SK-N-SH (cell line): ENCODE data around the gene ATP6V0A1. TPM values are rescaled to one million over a fixed set of nuclear protein-coding genes. Genes with fewer than 3 reads are reported as not detected.

ENCODE experiments used
- CTCF ChIA-PET: fragments of 300-600, 350-600 bp; formaldehyde crosslinking; extraction: SDS; loops from one replicate; lab custom pipeline; 2021; lab: Yijun Ruan, JAX
- POLR2A ChIA-PET: fragments of 350-600 bp; sonication (Branson Sonifier 250); formaldehyde crosslinking; extraction: SDS; loops from one replicate; lab custom pipeline; 2020; ENCODE audit warnings: antibody characterized with exemption, inconsistent platforms; lab: Yijun Ruan, JAX
- DNase-seq: peaks from one replicate; pipeline ENCODE4 v3.0.0; 2012
- H2AFZ ChIP-seq: fragments of 200-600 bp; sonication (generic); 2 replicates; pipeline ENCODE4 v1.8.1; 2016; ENCODE audit warnings: antibody characterized with exemption, mild to moderate bottlenecking, low read depth
- H3F3A ChIP-seq: fragments of 200-600 bp; sonication (generic); replicated peaks from 2 replicates; pipeline ENCODE3; 2016; ENCODE audit warnings: antibody characterized with exemption, mild to moderate bottlenecking; ENCODE audit not compliant: insufficient read depth
- H3K27ac ChIP-seq, 2 experiments: fragments of 200-500 bp in 1 of 2; fragments of 200-600 bp in 1 of 2; sonication (Bioruptor generic) in 1 of 2; sonication (generic), shearing (Covaris generic) in 1 of 2; 2 replicates each; pipeline versions ENCODE4 v1.5.1 to v1.6.1; 2014 to 2016; ENCODE audit warnings: low read depth in 2 of 2, inconsistent platforms in 1 of 2, low read length in 1 of 2, mild to moderate bottlenecking in 1 of 2, mixed read lengths in 1 of 2
- H3K27me3 ChIP-seq: fragments of 200-600 bp; sonication (generic), shearing (Covaris generic); 2 replicates; pipeline ENCODE4 v1.6.1; 2016; ENCODE audit warnings: mixed run types; ENCODE audit not compliant: insufficient read depth
- H3K36me3 ChIP-seq, 2 experiments: fragments of 200-500 bp in 1 of 2; fragments of 200-600 bp in 1 of 2; sonication (Bioruptor generic) in 1 of 2; sonication (generic) in 1 of 2; replicated peaks in 1 of 2; 2 replicates each; pipeline versions ENCODE3 to v1.5.1; 2014 to 2016; ENCODE audit warnings: low read length in 1 of 2, mild to moderate bottlenecking in 1 of 2; ENCODE audit not compliant: insufficient read depth in 2 of 2, control insufficient read depth in 1 of 2
- H3K4me1 ChIP-seq, 2 experiments: fragments of 200-500 bp in 1 of 2; fragments of 200-600 bp in 1 of 2; sonication (Bioruptor generic) in 1 of 2; sonication (generic), shearing (Covaris generic) in 1 of 2; 2 replicates each; pipeline versions ENCODE4 v1.5.1 to v1.6.1; 2014 to 2016; ENCODE audit warnings: low read depth in 1 of 2, low read length in 1 of 2, mixed run types in 1 of 2; ENCODE audit not compliant: insufficient read depth in 2 of 2, control insufficient read depth in 1 of 2
- H3K4me2 ChIP-seq: fragments of 200-600 bp; sonication (generic), shearing (Covaris generic); 2 replicates; pipeline ENCODE4 v1.6.1; 2017; ENCODE audit warnings: mixed run types
- H3K4me3 ChIP-seq, 2 experiments: fragments of 200-500 bp in 1 of 2; fragments of 200-600 bp in 1 of 2; sonication (Bioruptor generic) in 1 of 2; sonication (generic), shearing (Covaris generic) in 1 of 2; 2 replicates each; pipeline versions ENCODE4 v1.5.1 to v1.8.1; 2014 to 2016; ENCODE audit warnings: low read depth in 2 of 2, inconsistent platforms in 1 of 2, low read length in 1 of 2, mild to moderate bottlenecking in 1 of 2, mixed read lengths in 1 of 2, moderate library complexity in 1 of 2
- H3K79me2 ChIP-seq: fragments of 200-600 bp; sonication (generic); 2 replicates; pipeline ENCODE4 v1.8.1; 2017; ENCODE audit warnings: mild to moderate bottlenecking; ENCODE audit not compliant: insufficient read depth
- H3K9ac ChIP-seq: fragments of 200-600 bp; sonication (generic); 2 replicates; pipeline ENCODE4 v1.6.1; 2017; ENCODE audit warnings: mixed run types
- H3K9me2 ChIP-seq: fragments of 200-600 bp; sonication (generic); 2 replicates; pipeline ENCODE4 v1.6.1; 2017; ENCODE audit warnings: mixed run types
- H3K9me3 ChIP-seq: fragments of 200-600 bp; sonication (generic); 2 replicates; pipeline ENCODE4 v1.6.1; 2017; ENCODE audit warnings: mixed run types, mild to moderate bottlenecking, moderate library complexity
- H4K20me1 ChIP-seq: fragments of 200-600 bp; sonication (generic); 2 replicates; pipeline ENCODE4 v1.6.1; 2017; ENCODE audit warnings: mild to moderate bottlenecking, mixed run types; ENCODE audit not compliant: insufficient read depth
- CHD2 ChIP-seq: fragments of 150-350 bp; IDR thresholded peaks from 2 replicates; pipeline ENCODE4 v1.6.1; 2018; ENCODE audit warnings: low read length; ENCODE audit not compliant: partially characterized antibody
- FOXJ3 ChIP-seq: sonication (generic); formaldehyde crosslinking; IDR thresholded peaks from 2 replicates; pipeline ENCODE4 v1.5.1; 2020; ENCODE audit warnings: mild to moderate bottlenecking, missing genetic modification reagents
- FOXM1 ChIP-seq: IDR thresholded peaks from 2 replicates; pipeline ENCODE4 v1.4.0; 2012; ENCODE audit warnings: low read depth, mild to moderate bottlenecking
- GABPA ChIP-seq: IDR thresholded peaks from 2 replicates; pipeline ENCODE4 v1.4.0; 2012; ENCODE audit warnings: low read depth, mild to moderate bottlenecking
- GATA2 ChIP-seq: sonication (generic); formaldehyde crosslinking; IDR thresholded peaks from 2 replicates; pipeline ENCODE4 v1.5.0; 2020; ENCODE audit warnings: mild to moderate bottlenecking, missing genetic modification reagents
- JUND ChIP-seq: IDR thresholded peaks from 2 replicates; pipeline ENCODE4 v1.4.0; 2012
- MEF2A ChIP-seq: IDR thresholded peaks from 2 replicates; pipeline ENCODE4 v1.4.0; 2012; ENCODE audit warnings: low read depth, borderline replicate concordance
- POLR2AphosphoS5 ChIP-seq: IDR thresholded peaks from 2 replicates; pipeline ENCODE4 v1.6.1; 2012; ENCODE audit warnings: low read depth, low read length
- RAD21 ChIP-seq: IDR thresholded peaks from 2 replicates; pipeline ENCODE4 v1.6.1; 2012; ENCODE audit warnings: mild to moderate bottlenecking, low read length
- RFX5 ChIP-seq: IDR thresholded peaks from 2 replicates; pipeline ENCODE4 v1.6.1; 2012; ENCODE audit warnings: mild to moderate bottlenecking, improper control_type of control experiment, low read length
- RXRA ChIP-seq: IDR thresholded peaks from 2 replicates; pipeline ENCODE4 v1.4.0; 2012; ENCODE audit warnings: low read depth, mild to moderate bottlenecking, borderline replicate concordance
- SIN3A ChIP-seq: IDR thresholded peaks from 2 replicates; pipeline ENCODE4 v1.6.1; 2012; ENCODE audit warnings: low read depth, mild to moderate bottlenecking, low read length, moderate library complexity, borderline replicate concordance
- TAF1 ChIP-seq: IDR thresholded peaks from 2 replicates; pipeline ENCODE4 v1.6.1; 2012; ENCODE audit warnings: low read depth, mild to moderate bottlenecking, low read length, moderate library complexity, borderline replicate concordance
- TEAD4 ChIP-seq: IDR thresholded peaks from 2 replicates; pipeline ENCODE4 v1.4.0; 2012; ENCODE audit warnings: mild to moderate bottlenecking, borderline replicate concordance; ENCODE audit not compliant: insufficient read depth
- YY1 ChIP-seq: IDR thresholded peaks from 2 replicates; pipeline ENCODE4 v1.4.0; 2012; ENCODE audit warnings: low read depth, mild to moderate bottlenecking
- WGBS: methylation state at CpG from one replicate; pipeline ENCODE4 v1.1.6; 2017; ENCODE audit warnings: low lambda C conversion rate; 5-methylcytosine and 5-hydroxymethylcytosine counted together
- polyA plus RNA-seq, 3 experiments: library from polyadenylated mRNA; depleted of rRNA; stranded (reverse); fragments of >200 nt; gene quantifications; 2 replicates each; pipeline ENCODE4 v1.2.3, GENCODE V29; 2012
- TF ChIP-seq, protein P1 (sequence below): fragments of 150-350 bp; IDR thresholded peaks from 2 replicates; pipeline ENCODE4 v1.6.1; 2017; ENCODE audit warnings: antibody characterized with exemption, low read length, low read depth, borderline replicate concordance
- TF ChIP-seq, protein P2 (sequence below): IDR thresholded peaks from 2 replicates; pipeline ENCODE4; 2012
- TF ChIP-seq, protein P3 (sequence below): IDR thresholded peaks from 2 replicates; pipeline ENCODE4 v1.4.0; 2012; ENCODE audit warnings: low read depth, borderline replicate concordance
- TF ChIP-seq, protein P4 (sequence below): fragments of 150-350 bp; IDR thresholded peaks from 2 replicates; pipeline ENCODE4 v1.6.1; 2016; ENCODE audit warnings: mild to moderate bottlenecking, low read depth, low read length

Gene ATP6V0A1
- polyA plus RNA-seq, 1 of the 3 experiments (the other 2 are of a cell fraction), result 31.7 TPM

DNA sequence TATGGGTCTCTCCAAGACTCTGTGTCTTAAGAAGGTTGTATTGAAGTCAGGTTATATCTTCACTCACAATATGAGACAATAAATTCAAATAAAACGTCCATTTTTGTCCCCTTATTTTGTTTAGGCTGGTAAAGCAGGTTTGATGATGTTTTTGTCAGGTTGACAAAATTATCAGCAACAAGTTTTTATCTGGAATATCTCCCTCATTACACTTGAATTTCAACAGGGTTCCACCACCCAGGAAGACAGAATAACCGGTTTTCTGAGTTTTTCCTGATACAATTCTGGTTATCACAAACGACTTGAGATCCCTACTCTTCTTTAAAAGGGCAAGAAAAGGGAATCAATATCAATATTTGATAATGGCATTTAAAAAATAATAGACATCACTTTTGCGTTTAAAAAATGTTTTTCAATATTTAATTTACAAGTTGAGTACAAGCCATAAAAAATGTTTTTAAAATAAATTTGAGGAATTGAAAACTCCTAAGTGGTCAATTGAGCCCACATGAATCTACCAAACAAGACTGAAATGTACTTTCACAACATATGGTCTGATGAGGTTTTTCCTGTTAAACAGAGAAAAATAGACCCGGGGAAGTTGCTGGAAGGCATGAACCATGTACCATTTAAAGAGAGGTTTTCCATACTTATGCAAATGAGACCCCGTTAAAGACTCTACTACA lies 1.4 kb upstream of the ATP6V0A1 start:
- peak overlapping the region; percentile 47 for H3K4me2 ChIP-seq

More for the DNA sequence above, 1.4 kb upstream of the ATP6V0A1 start:
- Histone ChIP-seq H3K27ac (peak overlapping the region; percentile 6 to 43; a peak in 2 of 4 replicates), H3K27me3 (no peaks in the 10 kb centered on the region), H2AFZ (peak overlapping the region; percentile 71; the same call in 1 of the 2 replicates), H4K20me1 (peaks cover 5% of the 10 kb centered on the region; the same call in 1 of the 2 replicates), H3K4me3 (no peak overlapping the region; a peak in 1 of 4 replicates), H3K9ac (no peak overlapping the region), H3K36me3 (peaks cover 0 to 5% of the 10 kb centered on the region in 2 experiments), H3K9me2 (no peaks in the 10 kb centered on the region), H3K9me3 (no peaks in the 10 kb centered on the region), H3K79me2 (peaks cover 25% of the 10 kb centered on the region; the same call in 1 of the 2 replicates), H3K4me1 (peaks cover 6 to 8% of the 10 kb centered on the region in 2 experiments; a peak in 3 of 4 replicates), H3F3A (peaks cover 37% of the 10 kb centered on the region)
- POLR2A ChIA-PET, result no interaction called here
- DNase-seq, result no peak
- CTCF ChIA-PET, result interaction anchor here (0.7 to 1.8 kb wide), 4 partner anchors 29 to 135 kb away, joined by 3 to 4 read pairs (median 3); no protein-coding TSS in a partner anchor
- WGBS, result 80% methylated on average over 6 of the region's 6 CpGs
- TF ChIP-seq, protein P1, sequence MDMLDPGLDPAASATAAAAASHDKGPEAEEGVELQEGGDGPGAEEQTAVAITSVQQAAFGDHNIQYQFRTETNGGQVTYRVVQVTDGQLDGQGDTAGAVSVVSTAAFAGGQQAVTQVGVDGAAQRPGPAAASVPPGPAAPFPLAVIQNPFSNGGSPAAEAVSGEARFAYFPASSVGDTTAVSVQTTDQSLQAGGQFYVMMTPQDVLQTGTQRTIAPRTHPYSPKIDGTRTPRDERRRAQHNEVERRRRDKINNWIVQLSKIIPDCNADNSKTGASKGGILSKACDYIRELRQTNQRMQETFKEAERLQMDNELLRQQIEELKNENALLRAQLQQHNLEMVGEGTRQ, result no peak
- no peak for TF ChIP-seq JUND
- TF ChIP-seq, protein P2, sequence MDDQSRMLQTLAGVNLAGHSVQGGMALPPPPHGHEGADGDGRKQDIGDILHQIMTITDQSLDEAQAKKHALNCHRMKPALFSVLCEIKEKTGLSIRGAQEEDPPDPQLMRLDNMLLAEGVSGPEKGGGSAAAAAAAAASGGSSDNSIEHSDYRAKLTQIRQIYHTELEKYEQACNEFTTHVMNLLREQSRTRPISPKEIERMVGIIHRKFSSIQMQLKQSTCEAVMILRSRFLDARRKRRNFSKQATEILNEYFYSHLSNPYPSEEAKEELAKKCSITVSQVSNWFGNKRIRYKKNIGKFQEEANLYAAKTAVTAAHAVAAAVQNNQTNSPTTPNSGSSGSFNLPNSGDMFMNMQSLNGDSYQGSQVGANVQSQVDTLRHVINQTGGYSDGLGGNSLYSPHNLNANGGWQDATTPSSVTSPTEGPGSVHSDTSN, result no peak
- no peak for TF ChIP-seq RXRA
- TF ChIP-seq TAF1, result no peak
- TF ChIP-seq SIN3A, result no peak
- TF ChIP-seq, protein P3, sequence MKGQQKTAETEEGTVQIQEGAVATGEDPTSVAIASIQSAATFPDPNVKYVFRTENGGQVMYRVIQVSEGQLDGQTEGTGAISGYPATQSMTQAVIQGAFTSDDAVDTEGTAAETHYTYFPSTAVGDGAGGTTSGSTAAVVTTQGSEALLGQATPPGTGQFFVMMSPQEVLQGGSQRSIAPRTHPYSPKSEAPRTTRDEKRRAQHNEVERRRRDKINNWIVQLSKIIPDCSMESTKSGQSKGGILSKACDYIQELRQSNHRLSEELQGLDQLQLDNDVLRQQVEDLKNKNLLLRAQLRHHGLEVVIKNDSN, result no peak
- no peak for TF ChIP-seq GABPA
- TF ChIP-seq CHD2, result no peak
- no peak for TF ChIP-seq MEF2A
- TF ChIP-seq FOXM1, result no peak
- no peak for TF ChIP-seq TEAD4
- TF ChIP-seq POLR2AphosphoS5, result no peak
- TF ChIP-seq GATA2 (CRISPR knock-in tag), result no peak
- no peak for TF ChIP-seq YY1
- TF ChIP-seq RFX5, result no peak
- TF ChIP-seq, protein P4, sequence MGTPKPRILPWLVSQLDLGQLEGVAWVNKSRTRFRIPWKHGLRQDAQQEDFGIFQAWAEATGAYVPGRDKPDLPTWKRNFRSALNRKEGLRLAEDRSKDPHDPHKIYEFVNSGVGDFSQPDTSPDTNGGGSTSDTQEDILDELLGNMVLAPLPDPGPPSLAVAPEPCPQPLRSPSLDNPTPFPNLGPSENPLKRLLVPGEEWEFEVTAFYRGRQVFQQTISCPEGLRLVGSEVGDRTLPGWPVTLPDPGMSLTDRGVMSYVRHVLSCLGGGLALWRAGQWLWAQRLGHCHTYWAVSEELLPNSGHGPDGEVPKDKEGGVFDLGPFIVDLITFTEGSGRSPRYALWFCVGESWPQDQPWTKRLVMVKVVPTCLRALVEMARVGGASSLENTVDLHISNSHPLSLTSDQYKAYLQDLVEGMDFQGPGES, result no peak
- TF ChIP-seq RAD21, result no peak
- no peak for TF ChIP-seq FOXJ3
